Activated CD4-positive, alpha-beta T cell treated with anti-CD3 and anti-CD28 coated beads for 24 hours (primary cell): ENCODE data around the gene ZMYND8.

ENCODE experiments used
- DNase-seq, 2 donors: peaks; one replicate each; pipeline ENCODE4 v3.0.0-alpha.2; 2020; ENCODE audit warnings: low read depth in 2 of 2

Gene ZMYND8

GRCh38 chr20:47174456-47175243, 181.8 kb downstream of the ZMYND8 start:
- no peak for DNase-seq

- no peak for DNase-seq
Measured at GRCh38 chr20:47173596-47174216, 182.8 kb downstream of the ZMYND8 start.

DNA sequence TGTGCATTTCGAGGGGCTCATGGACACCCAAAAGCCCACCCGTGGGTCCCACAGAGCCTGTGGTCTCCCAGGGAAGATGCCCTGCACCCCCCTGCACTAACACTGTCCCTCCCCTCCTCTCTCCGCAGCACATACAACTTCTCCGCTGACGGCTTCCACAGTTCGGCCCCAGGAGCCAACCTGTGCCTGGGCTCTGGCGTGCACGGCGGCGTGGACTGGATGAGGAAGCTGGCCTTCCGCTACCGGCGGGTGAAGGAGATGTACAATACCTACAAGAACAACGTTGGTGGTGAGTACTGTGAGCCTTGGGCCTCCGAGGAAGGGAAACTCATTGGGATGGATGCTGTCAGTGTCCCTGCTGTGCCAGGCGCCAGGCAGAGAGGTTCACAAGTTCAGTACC, 183.9 kb downstream of the ZMYND8 start:
- no peak for DNase-seq

GRCh38 chr20:47167846-47168245, 188.7 kb downstream of the ZMYND8 start:
- DNase-seq, result no peak

DNA sequence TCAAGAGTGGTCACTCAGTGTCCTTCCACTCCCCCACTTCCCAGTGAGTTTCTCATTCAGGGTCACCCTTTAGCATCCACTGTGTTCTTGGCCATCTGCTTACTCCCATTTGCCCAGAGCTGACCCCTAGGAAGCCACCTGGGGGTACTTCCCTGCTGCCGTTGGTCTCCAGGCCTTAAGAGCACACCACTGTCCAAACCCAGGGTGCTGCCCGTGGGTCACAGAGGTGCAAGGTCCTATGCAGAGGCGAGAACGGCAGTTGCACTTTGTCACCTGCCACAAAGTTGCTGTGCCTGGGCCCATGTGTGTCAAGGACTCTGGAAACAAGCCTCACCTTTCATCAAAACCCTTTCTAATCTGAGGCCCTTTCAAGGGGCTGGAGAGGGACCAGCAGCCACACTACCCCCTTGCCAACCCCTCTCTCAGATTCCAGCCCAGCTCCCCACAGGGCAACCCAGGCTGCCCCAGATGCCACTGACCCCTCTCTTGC, 191.1 kb downstream of the ZMYND8 start:
- no peak for DNase-seq

- DNase-seq, result no peak
Measured at GRCh38 chr20:47164140-47164539, 192.4 kb downstream of the ZMYND8 start.

DNA sequence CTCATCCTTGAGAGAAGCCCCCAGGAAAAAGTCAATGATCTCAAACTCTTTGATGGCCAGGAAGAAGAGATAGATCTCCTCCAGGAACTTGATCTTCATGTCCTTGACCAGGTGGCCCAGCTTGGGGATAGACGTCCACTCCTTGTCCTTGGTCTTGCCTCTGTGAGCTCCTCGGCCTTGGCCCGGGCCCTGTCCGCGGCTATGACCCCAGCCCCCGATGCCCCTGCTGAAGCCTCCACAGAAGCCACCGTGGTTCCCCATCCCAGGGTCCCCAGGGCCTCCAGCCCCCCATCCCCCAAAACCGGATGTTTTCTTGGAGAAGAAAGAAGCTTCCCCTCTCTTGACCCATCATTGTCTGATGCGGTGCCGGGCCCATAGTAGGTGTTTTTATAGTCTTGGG, 195.1 kb downstream of the ZMYND8 start:
- no peak for DNase-seq

DNA sequence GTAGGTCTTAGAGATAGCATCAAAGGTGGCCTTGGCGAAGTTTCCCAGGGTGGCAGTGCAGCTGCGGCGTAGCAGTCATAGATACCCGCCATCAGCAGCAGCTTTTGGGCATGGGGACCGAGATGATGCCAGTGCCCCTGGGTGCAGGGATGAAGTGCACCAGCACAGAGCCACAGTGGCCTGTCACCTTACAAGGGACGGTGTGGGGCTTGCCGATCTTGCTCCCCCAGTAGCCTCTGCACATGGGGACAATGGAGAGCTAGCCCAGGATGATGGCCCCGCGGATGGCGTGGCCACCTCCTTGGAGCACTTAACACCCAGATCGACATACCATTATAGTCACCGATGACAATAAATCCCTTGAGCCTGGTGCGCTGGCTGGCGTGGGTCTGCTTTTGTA, 195.5 kb downstream of the ZMYND8 start:
- no peak for DNase-seq

DNA sequence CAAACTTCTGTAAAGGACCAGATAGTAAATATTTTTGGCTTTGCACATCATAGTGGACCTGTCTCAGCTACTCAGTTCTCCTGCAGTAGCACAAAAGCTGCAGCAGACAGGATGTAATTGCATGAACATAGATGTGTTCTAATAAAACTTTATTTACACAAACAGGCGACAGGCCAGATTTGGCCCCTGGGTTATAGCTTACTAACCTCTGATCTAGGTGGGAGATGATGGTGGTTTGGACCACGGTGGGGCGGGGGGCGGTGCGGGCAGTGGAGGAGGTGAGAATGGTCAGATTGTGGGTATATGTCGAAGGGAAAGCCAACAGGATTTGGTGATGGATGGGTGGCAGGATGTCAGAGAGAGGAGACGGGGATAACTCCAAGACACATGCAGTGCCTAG, 196.3 kb downstream of the ZMYND8 start:
- no peak for DNase-seq
